Activated effector memory CD4-positive, alpha-beta T cell treated with anti-CD3 and anti-CD28 coated beads, Interleukin-2, amount 50 U/mL, for 16 hours (primary cell): ENCODE measurements around the gene RIT2.

ENCODE experiments used
- DNase-seq: peaks from one replicate; pipeline ENCODE4 v3.0.0-alpha.2; 2020

The RIT2 gene

GRCh38 chr18:43115076-43115921 is at the start of gene RIT2:
Gene RIT2 (minus strand): TSS chr18:43115685.
- no peak for DNase-seq

GRCh38 chr18:43161528-43161927 is 46.0 kb upstream of the RIT2 start:
- DNase-seq = no peak

DNA sequence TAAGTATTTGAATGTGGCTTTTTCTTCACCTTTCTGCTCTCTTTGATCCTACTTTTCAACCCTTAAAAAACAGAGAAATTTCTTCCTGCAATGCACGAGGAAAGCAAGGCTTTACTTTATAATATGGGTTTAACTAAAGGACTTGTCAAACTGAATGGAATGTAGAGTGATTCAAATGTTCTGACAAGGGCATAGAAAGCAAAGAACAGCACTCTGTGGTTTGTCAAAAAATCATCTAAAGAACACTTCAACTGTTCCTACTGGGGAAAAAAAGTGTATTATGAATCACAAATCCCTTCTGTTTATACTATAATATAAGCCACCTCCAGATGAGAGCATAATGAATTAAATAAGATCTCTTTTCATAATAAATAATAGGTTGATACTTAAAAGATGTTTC is 45.0 kb upstream of the RIT2 start:
- no peak for DNase-seq

- DNase-seq = no peak
Observed at GRCh38 chr18:43159926-43160325, 44.4 kb upstream of the RIT2 start.

DNA sequence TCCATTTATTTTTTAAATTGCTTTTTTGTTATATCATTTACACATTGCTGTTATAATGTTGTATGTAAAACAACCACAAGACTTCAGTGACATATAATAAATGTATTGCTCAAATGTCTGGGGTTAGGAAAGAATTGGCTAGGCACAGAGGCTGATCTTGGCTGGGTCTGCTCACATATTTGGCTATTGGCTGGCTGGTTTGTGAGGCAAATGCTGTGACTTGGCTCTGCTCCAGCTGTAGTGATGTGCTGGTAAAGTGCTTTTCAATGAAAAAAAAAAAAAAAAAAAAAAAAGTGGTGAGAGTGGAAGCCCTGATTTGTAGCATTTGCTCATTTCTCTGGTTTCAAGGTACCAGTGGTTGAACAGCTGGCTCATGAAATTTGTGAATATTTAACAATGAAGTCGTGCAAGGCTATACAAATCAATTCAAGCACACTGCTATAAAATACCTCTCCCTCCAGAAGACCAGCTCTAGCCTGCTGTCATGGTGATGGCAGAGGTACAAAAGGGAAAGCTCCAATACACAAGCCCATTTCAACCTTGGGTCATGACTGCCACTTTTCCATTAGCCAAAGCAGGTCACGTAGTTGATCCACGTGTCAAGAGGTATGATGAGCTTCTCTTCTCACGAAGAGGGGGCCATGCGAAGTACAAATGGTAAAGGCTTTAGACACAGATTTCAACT is 43.7 kb upstream of the RIT2 start:
- DNase-seq = no peak

DNA sequence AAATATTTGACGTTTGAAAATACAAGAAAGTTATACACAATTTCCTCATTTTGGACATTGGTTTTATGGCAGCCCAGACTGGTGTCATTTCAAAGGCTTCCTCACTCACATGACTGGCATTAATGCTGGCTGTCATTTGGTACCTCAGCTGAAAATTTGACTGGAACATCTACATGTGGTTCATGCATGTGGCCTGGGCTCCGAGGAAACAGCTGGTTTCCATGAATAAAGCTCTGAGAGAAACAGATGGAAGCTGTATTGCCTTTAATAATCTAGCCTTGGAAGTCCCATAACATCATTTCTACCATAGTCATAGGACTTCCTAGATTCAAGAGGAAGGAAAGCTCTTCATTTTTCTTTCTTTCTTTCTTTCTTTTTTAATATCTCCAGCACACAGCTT is 42.9 kb upstream of the RIT2 start:
- DNase-seq = no peak

DNA sequence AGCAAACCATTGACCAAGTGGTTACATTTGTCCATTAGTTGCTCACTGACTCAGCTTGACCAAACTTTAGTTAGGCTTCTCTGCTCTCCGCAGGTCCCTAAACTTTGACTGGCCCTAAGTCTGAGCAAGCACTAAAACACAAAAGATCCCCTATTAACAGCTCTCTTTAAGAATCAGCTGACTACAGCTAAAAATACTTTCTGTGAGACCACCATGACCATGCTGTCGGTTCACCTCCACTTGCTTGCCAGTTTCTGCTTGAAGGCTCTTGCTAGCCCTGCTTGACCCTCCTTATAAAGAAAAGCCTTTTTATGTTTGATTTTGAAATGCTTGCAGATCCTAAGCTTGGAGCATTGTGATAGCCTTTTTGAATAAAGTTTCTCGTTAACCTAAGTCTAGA is 40.4 kb upstream of the RIT2 start:
- DNase-seq = no peak

GRCh38 chr18:43148231-43148630 is 32.7 kb upstream of the RIT2 start:
- DNase-seq = no peak

DNA sequence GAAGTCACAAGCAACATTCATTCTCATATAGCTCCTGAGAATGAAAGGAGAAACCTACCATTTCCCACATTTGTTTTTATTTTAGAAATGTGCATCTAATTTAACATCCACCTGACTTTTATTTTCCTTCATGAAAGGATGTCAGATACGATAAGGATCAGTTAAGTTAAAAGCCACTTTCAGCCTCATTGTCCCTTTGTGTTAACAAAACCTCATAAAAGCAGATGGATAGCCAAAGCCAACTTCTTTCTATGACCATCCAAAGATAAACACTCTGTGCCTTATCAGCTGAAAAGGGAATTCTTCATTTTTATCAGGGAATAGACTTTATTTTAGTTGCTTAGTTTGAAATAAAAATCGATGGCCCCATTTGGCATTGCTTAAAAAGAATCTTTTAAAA is 25.7 kb upstream of the RIT2 start:
- DNase-seq = no peak

- DNase-seq = peak; percentile 56
Observed at GRCh38 chr18:43139288-43139946, 23.9 kb upstream of the RIT2 start.

DNA sequence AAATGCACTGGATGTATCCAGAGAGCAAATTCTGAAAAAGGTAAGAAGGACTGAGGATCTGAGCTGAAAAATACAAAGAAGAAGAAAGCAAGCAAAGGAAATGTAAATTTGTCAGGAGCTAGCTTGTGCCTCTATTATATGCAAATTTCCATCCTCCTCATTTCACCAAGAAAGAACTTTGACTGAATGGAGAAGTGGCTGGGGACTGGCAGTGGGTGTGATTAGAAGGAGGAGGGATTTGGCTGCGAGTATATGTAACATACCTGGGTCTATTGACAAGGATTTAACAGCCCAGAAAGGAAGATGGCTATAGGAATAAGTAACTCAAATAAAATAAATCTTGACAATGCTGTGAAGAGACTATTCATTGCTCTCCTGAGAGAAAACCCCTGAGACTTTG is 19.4 kb upstream of the RIT2 start:
- no peak for DNase-seq

GRCh38 chr18:43130716-43131260 is 15.3 kb upstream of the RIT2 start:
- no peak for DNase-seq

DNA sequence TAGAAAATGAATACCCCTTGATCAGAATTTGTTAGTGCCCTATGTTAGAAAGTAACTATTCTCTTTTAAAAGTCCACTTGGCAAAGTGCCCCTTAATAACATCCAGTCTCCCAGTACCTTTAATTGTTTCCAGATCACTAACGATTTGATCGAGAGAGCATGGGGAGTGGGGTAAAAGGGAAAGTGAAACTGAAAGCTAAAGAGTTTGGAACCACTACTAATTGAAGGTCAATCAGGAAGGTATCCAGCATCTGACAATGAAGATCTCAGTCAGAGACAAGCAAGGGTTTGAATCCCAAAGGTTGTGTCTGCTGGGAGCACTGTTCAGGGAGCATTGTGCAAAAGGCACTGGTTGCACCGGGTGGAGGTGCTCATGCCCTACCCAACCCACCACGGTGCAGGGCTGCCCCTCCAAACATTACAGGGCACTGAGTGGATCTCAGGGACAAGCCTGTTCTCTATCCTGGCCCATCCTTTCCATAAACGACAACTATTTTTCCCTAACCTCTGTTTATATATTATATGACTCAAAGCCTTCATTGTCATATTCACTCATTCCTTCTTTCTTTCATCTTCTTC is 14.6 kb upstream of the RIT2 start:
- no peak for DNase-seq

DNA sequence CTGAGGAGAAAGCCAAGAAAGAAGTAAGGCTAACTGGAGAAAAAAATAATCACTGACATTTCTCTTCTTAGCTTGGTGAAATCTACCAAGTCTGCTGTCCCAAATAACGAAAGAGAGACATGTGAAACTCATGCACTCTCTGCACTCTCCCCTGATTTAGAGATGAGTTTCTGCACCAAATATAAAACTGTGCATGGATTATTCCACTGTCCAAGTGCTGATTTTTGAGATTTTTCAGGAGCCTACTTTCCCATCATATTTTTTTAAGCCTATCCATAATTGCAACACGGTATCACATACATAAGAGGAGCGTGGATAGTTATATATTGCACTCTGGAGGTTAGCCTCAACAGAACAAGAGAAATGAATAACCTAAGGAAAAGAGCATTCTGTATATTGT is 10.0 kb upstream of the RIT2 start:
- no peak for DNase-seq

DNA sequence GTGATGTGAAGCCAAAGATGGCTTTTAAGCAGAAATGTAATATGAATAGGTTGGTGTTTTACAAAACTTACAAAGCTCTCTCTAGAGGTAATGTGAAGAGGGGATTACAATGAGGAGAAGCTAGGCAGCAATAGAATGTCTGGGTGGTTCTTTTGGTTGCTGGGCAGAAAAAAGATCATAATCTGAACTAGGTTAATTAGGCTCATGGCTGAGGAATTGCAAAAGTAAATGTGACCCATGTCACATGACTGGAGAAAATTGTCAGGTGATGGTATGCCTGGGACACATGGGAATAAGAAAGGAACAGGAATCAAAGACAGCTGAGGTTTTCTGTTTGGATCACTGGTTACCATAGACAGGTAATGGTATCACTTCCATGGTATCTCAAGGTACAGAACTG is 7.5 kb upstream of the RIT2 start:
- DNase-seq = no peak

DNA sequence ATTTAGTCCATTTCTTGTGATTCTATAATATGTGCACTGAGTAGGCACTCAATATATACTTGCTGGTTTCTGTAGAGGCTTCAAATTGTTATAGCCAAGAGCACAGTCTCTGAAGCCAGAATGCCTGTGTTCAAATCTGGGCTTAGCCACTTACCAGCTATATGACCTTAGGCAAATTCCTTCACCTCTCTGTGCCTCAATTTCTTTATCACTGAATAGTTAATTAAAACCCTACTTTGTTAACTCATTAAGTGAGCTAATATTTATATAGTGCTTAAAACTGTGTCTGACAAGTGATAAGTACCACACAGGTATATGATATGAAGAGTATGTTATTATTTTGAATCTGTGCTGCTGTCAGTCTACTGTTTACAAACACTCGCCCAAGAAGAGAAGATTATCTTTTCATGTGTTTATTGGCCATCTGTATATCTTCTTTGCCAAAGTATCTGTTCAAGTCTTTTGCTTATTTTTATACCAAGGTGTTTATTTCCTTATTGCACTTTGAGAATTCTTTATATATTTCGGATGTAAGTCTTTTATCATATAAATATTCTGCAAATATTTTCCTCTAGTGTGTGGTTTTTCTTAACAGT is 1.3 kb upstream of the RIT2 start:
- DNase-seq = no peak

DNA sequence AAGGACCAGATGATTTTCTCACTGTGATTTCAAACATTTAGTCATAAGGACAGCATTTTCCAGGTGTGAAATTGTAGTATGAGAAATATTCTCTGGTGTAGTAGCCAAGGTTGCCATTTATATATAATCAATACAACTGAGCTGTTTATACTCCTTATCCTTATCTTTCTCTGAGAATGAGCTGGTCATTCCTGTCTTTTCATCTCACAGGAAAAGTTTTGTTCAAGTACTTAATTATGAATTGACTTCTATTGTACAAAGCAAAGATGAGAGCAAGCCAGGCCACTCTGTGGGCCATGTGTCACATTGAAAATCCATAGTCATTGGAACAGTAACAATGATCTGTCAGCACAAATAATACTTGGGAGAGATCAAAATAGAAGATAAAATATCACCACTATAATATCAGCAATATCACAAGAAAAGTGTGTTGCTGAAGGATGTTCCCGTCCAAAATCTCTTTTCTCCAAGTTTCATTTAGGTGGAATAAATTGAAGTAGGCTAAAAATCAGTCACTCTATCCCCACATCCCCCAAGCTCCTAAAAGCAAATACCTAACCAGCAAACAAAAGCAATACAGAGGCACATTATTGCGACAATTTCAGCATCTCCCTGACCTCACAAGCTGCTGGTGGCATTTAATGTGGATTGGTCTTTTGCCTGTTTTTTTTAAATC is 2.1 kb downstream of the RIT2 start:
- no peak for DNase-seq

GRCh38 chr18:43108882-43109281 is 6.6 kb downstream of the RIT2 start:
- DNase-seq = no peak

DNA sequence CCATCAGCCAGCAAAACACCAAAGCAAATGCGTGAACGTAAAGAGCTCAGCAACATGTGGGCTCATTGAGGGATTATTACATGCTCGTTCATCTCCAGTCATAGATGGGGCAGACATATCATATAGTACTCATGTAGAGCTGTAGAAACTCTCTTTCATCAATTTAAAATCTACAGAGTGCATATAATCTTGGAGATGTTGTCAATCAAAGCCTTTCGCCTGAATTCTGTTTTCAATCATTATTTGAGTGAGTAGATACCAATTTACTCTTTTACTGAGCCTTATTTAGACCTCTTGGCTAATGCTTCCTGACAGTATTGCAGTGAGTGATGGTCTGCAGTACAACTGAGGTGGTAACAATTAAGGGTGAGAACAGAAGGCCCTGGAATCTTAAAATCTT is 7.0 kb downstream of the RIT2 start:
- no peak for DNase-seq

DNA sequence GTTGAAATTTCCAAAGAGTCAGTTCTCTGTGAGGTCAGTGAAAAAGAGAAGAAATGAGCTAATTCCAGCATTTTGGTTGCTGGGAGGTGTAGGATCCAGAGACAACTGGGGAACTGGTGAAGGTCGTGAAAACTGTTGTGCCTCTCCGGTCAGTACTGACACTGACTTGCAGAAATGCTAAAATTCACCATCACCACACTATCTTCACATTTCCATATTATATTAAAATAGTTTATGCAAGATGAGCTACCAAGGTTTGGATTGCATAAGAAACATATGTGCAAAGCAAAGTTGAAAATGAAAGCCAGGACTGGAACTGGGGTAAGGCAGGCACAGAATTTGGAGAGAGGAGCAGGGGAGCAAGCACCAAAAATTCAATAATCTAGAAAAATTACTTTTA is 21.8 kb downstream of the RIT2 start:
- DNase-seq = no peak

DNA sequence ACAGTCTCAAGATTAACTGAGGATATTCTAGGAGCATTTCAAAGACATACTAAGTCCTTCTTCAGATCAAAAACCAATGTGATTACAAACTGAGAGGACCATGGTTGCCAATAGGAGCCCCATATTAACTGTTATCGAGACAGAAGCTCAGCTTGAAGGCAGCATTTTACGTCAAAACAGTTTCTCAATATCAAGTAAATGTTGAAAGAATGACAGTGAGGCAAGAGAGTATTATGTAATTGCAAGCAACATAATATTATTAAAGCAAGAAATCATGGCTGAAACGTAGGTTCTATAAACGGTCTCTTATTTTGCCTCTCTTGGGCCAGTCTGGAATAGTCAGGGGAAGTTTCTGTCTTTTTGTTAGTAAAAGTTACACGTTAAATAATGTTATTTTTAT is 22.9 kb downstream of the RIT2 start:
- no peak for DNase-seq

GRCh38 chr18:43081396-43081795 is 34.1 kb downstream of the RIT2 start:
- no peak for DNase-seq
